ENCODE measurements around the gene MELTF.

Gene MELTF

DNA sequence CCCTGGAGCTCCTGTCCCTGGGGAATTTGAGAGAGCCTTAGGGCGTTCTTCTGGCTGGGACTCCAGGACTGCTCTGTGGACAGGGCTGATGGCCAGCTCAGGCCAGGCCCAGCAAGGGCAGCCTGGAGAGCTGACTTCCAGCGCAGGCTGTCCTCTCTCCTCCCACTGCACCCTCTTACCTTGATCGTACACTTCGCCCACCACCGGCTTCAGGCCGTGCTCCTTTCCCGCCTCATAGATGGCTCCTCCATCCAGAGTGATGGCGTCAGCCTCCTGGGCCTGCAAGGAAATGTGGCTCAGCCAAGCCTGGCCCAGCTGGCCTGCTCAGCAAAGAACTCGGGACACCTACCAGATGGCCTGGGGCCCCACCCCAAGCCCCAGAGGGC lies 3.1 kb downstream of the MELTF start:
- DNase-seq = no peak

DNA sequence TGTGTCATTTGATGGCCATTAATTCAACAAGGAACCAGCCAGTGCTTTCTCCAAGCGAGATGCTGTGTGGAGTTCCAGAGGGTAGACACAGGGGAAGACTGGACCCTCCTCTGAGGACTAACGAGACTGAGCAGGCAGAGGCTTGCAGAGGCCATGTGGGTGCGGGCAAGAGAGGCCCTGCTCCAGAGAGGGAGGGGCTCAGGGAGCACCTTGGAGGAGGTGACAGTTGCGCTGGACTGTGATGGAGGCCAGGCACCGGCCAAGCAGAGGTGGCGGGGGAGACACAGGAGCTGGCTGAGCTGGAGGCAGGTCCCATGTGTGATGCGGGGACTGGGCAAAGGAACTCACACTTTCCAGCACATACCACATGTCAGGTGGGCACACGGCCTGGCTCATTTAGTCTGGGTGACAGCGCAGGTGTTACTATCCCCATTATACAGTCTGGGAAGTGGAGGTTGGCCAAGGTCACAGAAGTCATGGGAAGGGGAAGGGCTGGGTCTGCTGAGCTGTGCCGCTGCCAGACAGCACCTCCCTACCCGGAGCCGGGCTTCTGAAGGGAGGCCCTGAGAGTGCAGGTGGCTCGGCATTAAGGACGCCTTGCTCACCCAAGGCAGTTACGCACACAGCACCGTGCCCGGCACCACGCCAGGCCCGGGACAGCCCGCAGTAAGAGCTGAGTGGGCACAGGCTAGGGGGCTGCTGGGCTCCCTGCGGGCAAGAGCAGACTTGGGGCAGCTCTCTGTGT lies 3.7 kb downstream of the MELTF start:
- DNase-seq = no peak

DNA sequence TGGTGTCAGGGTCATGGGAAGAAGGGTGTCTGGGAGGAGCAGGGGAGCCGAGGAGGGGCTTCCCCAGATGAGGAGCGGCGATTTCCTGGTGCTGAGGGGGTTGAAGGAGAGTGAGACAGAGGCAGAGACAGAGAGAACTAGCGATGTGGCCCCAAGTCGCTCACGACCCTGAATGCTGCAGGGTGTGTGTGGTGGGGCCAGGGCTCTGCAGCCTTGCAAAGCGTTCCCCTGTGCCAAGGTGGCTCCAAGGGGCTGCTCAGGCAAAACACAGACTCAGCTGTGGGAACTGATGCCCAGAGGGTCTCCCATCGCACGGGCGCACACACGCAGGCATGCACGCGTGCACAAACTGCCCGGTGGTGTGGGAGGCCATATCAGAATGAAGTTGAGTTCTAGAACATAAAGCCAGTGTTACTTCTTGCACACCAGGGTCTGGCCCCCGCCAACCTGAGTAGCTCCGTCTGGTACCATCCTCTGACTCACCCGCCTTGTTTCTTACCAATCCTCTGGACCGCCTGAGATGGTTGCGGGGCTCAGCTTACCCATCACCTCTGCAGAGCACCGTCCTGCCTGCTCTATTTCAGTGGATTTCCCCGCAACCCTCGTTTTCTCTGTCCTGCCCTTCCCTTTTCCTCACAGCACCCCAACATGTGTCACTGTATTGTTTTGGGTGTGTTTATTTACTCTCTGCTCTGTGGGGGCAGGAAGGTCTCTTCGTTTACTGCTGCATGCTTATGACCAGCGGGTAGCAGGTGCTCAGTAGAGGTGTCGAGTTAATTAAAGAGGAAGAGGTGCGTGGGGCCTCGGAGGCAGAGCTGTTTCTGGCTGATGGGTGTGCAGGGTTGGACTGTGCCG lies 4.5 kb downstream of the MELTF start:
- no peak for DNase-seq

DNA sequence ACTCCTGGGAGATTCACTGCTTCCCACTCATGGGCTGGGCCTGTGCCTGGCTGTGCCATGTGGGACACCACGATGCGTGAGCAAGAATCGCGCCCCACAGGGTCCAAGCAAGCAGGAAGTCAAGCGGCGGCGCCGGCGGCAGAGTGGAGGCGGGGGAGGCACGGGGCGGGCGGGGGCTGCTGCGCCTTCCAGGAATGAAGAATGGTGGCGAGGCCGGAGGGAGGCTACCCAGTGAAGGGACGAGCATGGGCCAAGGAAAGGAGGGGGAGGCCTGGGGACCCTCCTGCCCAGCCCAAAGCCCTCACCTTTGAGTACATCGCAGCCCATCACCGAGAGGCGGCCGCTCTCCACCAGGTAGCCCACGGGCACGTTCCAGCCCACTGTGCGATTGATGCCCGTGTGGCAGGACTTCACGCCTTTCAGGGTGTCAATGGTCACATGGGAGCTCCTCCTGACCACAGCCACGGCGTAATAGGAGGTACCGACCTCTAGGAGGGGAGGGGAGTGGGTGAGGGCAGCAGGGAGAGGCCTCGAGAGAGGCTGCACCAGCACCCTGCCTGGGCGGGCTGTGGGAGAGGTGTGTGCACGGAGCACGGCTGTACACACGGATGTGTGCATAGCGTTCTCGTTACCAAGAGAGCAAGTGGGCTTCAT lies 5.5 kb downstream of the MELTF start:
- no peak for DNase-seq

DNA sequence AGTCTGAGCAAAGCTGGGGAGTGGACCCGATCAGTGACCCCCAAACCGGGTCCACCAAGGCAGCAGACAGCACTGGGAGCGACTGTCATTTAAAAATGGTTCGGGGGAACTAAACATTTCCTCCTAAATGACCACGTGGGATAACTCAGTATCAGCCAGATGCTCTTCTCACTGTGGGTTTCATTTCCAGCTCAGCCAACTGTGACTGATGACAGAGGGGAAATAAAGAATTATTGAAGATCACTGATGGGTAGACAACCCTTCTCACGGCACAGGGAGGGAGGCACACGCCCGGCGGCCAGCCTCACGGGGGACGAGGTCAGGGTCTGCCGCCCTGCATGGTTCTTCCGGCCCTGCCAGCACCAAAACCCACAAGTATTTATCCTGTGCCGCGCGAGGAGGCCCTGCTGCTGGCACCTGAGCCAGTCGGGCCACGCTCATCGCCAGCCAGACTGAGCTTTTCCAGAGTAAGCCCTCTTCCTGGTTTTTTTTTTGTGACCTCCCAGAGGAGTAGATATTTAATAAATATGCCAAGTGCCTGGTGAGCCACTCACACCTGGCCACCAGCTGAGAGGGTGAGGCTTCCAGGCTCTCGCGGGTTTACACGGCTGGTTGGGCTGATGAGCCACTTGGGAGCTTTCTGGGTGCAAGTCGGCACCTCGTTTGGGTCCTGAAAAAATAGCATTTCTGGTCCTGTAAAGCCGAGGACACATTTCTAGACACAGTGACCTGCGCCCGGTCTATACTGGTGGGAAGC lies 6.2 kb downstream of the MELTF start:
- no peak for DNase-seq

DNA sequence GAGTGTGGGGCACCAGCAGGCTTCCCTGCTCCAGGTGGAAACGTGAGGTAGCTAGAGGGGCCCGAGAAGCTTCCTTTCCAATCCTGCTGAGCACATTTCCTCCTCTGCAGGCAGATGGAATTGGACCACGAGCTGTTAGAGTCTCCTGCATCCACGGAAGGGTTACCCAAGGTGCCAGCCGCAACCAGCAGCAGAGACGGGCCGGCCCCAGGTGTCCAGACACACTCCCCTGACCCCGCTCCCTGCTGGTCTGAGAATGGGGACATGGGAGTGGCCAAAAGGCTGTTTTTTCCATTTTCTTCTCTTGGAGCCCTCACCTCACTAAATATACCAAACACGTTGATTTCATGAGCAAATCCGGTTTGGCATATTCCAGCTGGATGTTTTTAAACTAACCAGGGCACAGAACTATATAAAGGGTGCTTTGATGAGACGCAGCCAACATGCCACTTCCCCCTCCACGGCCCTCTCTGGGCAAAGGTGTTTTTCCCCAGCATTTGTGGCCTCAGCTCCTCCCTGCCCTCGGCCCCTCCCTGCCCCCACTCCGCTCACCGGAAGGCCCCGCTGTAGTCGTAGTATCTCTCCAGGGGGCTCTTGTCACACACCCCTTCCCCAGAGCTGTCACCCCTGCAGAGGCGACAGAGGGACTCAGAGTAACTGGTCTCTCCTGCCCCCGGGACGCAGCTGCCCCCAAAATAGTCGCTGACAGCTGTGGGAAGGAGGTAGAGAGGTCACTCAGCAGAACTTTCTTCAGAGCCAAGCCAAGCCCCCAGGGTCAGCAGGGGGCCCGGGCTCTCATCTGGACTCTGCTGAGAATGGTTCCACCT lies 7.0 kb downstream of the MELTF start:
- DNase-seq = no peak

DNA sequence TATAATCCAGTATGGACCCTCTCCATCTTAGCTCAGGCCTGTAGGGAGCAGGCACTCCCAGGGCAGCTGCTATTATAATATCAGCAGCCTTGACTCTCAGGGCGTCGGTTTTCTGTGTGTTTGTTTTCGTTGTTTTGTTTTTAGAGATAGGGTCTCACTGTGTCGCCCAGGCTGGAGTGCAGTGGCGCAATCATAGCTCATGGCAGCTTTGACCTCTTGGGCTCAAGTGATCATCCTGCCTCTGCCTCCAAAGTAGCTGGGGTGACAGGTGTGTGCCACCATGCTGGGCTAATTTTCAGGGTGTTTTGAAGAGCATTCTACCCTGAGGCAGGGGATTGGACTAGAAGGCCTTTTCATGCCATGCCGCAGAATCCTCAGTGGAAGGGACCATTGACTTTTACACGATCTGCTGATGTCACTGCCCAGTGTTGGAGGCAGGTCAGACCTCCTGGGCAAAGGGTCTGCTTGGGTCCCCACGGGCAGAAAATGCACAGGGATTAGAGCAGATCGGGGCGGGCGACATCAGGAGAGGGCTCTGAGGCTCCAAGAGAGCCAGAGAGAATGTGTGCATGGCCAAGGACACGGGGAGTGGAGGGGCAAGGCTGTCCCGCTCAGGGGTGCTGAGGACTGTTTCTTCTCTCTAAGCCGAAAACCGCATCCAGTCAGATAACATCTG lies 7.8 kb downstream of the MELTF start:
- DNase-seq = no peak

DNA sequence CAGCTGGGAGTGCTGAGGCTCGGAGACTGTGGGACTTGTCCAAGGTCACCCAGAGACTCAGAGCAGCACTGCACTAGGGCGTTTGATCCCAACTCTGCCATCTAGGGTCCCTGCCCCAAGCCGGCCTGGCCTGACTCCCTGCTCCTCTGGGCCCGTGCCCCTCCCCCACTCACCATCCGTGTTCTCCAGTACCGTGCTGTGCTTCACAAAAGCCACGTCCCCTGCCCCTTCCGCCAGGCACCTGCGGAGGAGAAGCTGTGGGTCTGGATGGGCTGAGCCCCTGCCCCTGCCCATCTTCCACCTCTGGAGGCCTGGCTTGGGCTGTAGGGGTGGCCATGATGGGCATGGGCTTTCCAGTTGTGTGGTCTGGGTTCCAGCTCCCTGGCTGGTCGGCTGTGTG lies 8.4 kb downstream of the MELTF start:
- no peak for DNase-seq

DNA sequence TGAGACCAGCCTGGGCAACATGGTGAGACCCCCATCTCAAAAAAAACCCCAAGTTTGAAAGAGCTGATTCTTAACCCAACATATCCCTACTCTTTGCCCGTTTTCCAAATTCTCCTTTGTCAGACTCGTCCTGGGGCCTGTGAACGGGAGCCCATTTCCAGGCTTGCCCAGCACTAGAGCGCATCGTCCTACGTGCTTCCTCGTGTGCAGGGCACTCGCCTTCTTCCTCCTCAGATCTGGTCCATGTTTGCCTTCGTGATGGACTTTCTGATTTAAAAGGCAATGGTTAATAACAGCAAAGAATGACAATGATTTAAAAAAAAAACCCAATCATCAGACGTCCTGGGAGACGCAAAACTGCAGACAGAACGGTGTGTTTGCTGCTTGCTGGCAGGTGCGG lies 10.1 kb downstream of the MELTF start:
- DNase-seq = no peak

DNA sequence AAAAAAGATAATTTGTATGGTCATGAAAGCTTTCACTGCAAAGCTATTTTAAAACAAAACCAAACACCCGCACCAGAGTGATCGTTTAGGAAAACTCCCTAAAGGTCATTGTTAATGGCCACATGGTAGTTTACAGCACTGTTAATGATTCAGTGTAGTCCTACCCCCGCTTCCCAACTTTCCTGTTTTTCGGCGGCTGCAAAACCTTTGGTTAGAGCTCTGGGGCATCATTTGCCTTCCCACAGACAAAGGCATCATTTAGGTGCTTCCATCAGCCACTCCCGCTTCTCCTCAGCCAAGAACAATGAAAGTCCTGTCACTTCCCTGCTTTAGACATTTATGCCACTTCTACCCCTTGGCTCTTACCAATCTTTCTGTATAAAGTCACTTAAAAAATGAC lies 10.6 kb downstream of the MELTF start:
- DNase-seq = no peak

DNA sequence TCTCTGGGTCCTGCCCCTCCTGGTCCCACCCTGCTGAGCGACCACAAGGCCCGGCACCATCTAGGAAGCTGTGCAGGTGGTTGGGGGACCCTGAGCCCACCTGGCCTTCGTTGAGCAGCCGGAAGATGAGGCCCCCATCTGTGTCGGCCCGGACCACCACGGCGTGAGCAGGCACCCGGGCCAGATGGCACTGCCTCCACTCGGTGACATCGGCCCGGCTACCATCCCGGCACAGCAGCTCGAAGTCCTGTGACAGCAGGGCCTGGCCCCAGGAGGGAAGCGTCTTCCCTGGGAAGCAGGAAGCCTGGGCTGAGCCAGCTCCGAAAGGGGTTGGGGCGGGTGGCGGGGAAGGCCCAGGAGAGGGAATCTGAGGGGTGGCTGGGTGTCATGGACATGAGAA lies 12.6 kb downstream of the MELTF start:
- DNase-seq = no peak

DNA sequence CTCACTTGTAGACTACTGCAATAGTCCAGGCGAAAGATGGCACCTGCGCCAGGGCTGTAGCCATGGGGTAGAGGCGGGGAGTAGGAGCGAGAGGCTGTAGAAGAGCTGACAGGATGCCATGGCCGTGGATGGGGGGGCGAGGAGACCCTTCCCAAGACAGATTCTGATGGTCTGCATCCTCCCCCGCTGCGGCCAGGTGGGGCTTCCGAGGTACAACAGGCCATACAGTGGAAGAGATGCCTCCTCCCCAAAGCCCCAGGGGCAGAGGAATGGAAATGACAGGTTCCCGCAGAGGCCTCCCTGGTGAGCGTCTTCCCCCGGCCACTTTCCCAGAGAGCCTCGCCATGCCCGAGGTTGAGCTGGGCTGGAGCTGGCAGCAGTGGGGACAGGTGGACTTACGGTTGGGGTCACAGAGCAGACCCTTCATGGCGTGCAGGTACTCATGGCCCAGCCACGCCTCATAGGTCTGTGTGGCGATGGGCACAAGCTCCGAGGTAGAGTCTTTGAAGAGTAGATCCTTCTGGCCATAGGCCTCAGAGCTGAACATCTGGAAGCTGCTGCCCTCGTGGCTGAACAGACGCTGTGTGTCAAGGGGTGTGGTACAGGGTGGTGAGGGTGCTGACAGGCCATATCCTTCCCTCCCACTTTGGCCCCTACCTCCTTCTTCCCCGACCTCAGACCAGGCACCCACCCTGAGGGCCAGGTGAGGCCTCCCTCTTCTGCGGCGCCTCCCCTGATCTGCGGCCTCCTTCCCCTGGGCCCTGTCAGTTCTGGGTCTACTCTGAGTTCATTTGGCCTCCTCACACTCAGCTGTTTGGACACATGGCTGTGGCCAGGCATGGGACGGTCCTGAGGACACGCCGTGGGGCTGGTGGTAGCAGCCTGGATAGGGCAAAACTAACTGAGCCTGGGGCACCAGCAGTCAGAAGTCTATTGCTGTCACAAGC lies 13.6 kb downstream of the MELTF start:
- DNase-seq = no peak

DNA sequence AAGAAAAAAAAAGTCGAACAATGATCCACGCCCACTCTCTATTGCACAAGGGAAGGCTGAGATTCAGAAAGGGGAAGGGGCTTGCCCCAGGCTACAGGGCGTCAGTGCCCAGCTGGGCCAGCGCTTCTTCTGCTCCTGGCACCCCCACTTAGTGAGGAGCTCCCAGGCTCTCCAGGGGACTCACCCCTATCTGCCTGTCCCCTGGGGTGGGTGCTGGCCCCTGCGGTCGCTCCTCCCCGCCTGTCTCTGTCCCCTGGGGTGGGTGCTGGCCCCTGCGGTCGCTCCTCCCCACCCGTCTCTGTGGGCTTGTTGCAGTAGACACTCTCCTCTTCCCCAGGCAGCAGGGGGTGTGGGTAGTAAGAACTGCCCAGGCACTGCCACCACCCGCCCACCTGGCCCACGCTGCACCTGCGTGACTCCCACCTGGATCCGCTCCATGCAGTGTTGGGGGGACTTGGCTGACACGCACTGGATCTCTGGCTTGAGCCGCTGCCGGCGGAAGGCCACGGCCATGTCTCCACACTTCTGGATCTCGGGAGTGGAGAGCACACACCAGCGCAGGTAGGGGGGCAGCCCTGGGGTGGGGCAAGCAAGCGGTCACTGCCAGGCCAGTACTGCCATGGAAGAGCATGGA lies 14.6 kb downstream of the MELTF start:
- no peak for DNase-seq

DNA sequence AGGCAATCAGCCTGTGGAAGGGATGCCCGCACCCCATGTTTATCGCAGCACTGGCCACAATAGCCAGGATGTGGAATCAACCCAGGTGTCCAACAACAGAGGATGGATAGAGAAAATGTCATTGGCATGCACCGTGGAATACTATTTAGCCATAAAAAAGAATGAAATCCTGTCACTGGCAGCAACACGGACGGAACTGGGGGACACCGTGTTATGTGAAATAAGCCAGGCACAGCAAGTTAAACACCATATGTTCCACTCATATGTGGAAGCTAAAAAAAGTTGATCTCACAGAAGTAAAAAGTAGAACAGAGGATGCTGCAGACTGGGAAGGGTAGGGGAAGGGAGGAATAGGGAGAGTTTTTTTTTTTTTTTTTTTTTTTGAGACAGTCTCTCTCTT lies 15.6 kb downstream of the MELTF start:
- no peak for DNase-seq

DNA sequence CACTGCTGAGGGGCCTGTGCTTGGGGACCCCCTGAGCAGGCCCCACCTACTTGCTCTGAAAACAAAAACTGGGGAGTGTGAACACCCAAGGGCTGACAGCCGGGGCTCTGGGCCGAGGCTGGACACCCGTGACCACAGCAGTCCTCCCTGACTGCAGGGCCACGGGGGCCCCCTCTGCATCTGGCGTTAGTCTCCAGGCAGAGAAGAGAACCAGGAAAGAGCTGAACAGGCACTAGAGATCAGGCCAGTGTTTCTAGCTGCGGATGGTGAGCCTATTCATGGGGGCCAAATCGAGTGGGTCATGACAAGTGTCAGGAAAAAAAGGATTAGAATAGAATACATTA lies 17.1 kb downstream of the MELTF start:
- no peak for DNase-seq

DNA sequence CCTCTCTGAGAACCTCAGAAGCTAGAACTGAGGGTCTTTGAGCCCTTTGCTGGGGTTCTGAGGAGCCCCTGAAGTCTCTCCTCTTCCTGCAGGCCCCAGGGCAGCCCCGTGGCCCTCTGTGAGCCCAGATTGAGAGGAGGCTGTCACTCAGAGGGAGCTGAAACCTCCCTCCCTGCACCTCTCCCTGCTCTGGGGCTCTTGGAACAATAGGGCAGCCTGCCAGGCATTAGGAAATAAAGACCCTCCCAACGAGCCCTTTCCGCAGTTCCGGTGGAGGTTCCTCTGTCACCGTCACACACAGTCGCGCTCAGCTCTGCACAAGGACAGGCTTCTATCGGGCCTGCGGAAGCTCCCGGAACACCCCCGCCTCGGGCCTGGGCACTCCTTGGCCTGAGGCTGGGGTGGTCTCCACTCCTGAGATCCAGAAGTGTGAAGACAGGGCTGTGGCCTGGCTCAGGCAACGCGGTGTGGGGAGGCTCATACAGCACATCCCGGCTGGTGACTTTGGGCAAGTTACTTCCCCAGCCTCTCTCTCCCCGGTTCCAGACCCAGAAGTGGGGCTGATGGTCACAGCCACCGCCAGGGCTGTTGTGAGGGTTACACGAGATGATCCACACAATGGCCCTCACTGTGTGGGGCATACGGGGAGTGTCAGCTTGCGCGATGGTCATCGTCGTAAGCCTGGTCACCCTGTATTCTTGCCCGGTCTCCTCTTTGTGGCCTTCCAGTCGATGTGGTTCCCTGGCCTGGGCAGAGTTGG lies 17.7 kb downstream of the MELTF start:
- no peak for DNase-seq

DNA sequence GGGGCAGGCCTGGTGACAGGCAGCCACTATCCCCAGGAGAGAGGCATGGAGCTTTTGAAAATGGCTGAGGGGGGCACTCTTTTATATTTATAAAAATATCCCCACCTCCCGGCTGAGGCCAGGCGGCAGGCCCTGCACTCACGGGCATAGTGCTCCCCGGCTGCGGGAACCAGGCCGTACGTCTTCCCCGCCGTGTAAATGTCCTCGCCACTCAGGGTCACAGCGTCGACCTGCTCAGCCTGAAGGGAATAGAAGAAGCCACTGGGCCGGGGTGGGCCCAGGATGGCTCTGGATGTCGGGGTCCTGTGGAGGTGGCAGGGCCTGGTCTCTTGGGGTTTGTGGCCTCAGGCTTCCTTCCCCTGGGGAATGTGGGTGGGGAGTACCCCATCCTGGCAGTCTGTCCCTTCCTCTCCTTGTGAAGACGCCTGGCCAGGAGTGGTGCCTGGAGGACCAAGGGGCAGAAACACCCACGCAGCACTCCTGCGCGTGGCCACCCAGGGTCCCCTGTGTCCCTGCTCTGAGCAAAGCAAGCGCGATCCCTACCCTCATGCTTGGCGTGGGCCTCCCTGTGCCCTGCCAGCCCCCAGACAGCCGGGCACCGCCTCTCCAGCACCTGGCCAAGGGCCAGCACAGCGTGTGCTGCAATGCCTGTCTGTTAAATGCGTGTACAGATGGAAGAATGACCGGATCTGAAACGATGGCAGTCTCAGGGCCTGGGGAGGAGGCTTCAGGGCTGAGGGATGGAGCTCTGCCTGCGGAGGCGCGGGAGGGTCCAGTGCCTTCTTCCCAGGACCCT lies 18.9 kb downstream of the MELTF start:
- no peak for DNase-seq

DNA sequence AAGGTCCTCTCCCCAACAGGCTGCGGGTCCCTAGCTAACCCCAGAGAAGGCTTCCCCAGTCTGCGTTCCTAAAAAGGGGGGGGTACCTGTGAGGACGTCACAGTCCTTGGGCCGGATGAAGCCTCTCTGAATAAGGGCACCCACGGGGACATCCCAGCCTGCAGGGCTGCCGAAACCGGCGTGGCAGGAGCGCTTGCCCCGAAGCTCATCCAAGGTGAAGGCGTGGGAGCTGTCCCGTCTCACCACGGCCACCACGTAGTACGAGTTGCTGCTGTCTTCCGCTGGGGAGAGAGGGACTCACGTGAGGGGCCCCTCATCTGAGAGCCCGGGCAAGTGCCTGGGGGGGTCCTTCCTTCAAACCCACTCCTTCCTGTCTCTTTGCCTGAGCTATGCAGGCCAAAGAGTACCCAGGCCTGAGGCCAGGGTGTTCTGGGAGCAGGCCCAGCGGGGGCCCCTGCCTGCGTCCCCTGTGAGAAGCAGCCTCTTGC lies 20.0 kb downstream of the MELTF start:
- no peak for DNase-seq
